Measurements from ENCODE around the gene CASP3.

GRCh38 chr4:184653650-184654049 lies 4.4 kb upstream of the CASP3 start:
- no peak for TF ChIP-seq EGR1 (IDR thresholded peaks at IDR 0.05)
- TF ChIP-seq TCF12 (IDR thresholded peaks at IDR 0.05; ENCODE audit: low read depth): no peak
- no peak for TF ChIP-seq FOXM1 (IDR thresholded peaks at IDR 0.05; ENCODE audit: borderline replicate concordance, low read depth)
- TF ChIP-seq RAD21 (IDR thresholded peaks at IDR 0.05; ENCODE audit: low read depth): no peak
- no peak for TF ChIP-seq REST (IDR thresholded peaks at IDR 0.05; ENCODE audit: low read depth)
- TF ChIP-seq TEAD4 (IDR thresholded peaks at IDR 0.05): no peak
- no peak for TF ChIP-seq MAX (IDR thresholded peaks at IDR 0.05)
- TF ChIP-seq NFIC (IDR thresholded peaks at IDR 0.05): no peak
- no peak for TF ChIP-seq CEBPB (IDR thresholded peaks at IDR 0.05)
- no peak for TF ChIP-seq YY1 (IDR thresholded peaks at IDR 0.05; ENCODE audit: low read depth)
